Tibial nerve (tissue), 4 donors: Measurements from ENCODE around the gene USP17L5.
"Not testable (repeated sequence)": the region's sequence is repeated elsewhere in the genome, so short reads cannot be mapped to it uniquely, and the experiment has no call there.

Experiments used
- EP300 ChIP-seq, 2 donors: sonication (generic); formaldehyde crosslinking; IDR thresholded peaks; one replicate each; pipeline ENCODE4 v1.6.1; 2017; ENCODE audit warnings: antibody characterized with exemption in 2 of 2, mild to moderate bottlenecking in 1 of 2
- POLR2A ChIP-seq, 2 donors: fragments of 450-650 bp; IDR thresholded peaks; one replicate each; pipeline ENCODE4 v1.6.1; 2017; ENCODE audit warnings: antibody characterized with exemption in 2 of 2, mild to moderate bottlenecking in 2 of 2, moderate library complexity in 2 of 2
- TF ChIP-seq, protein P1 (sequence below), 5 experiments: fragments of 200-600 bp in 3 of 5; fragments of 450-650 bp in 2 of 5; sonication (generic) in 3 of 5; IDR thresholded peaks; one replicate each; pipeline ENCODE4 v1.5.1; 2016 to 2019; ENCODE audit warnings: antibody characterized with exemption in 5 of 5, mild to moderate bottlenecking in 3 of 5, moderate library complexity in 2 of 5

DNA sequence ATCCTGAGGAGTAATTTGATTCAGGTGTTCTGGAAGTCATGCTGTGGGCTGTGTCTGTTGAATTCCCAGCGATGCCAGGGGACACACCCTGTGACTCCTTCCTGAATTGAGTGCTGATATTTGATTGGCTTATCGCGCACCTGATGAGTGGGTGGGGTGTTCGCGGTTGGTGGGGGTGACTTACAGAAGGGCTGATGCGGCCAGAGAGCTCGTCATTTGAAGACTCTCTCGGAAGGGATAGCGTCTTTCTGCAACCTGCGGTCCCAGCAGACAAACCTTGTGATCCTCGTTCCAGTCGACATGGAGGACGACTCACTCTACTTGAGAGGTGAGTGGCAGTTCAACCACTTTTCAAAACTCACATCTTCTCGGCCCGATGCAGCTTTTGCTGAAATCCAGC, 4.6 kb downstream of the USP17L5 start, which contains the start of gene USP17L27:
- TF ChIP-seq, protein P1, sequence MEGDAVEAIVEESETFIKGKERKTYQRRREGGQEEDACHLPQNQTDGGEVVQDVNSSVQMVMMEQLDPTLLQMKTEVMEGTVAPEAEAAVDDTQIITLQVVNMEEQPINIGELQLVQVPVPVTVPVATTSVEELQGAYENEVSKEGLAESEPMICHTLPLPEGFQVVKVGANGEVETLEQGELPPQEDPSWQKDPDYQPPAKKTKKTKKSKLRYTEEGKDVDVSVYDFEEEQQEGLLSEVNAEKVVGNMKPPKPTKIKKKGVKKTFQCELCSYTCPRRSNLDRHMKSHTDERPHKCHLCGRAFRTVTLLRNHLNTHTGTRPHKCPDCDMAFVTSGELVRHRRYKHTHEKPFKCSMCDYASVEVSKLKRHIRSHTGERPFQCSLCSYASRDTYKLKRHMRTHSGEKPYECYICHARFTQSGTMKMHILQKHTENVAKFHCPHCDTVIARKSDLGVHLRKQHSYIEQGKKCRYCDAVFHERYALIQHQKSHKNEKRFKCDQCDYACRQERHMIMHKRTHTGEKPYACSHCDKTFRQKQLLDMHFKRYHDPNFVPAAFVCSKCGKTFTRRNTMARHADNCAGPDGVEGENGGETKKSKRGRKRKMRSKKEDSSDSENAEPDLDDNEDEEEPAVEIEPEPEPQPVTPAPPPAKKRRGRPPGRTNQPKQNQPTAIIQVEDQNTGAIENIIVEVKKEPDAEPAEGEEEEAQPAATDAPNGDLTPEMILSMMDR (IDR thresholded peaks at IDR 0.05): not testable (repeated sequence)
- not testable (repeated sequence) for TF ChIP-seq POLR2A, EP300 (IDR thresholded peaks at IDR 0.05)
